GM18505 (cell line): Measurements from ENCODE around the gene TIE1.

ENCODE experiments used
- ATAC-seq: cut with Tn5 transposase; IDR thresholded peaks from one replicate; pipeline ENCODE4 v1.9.1; 2021; ENCODE audit not compliant: unreplicated experiment
- POLR2A ChIP-seq: IDR thresholded peaks from 4 replicates; pipeline ENCODE4 v1.6.1; 2011; ENCODE audit warnings: borderline replicate concordance; ENCODE audit not compliant: insufficient read depth, insufficient read length; ENCODE audit errors: extremely low read depth

The TIE1 gene

DNA sequence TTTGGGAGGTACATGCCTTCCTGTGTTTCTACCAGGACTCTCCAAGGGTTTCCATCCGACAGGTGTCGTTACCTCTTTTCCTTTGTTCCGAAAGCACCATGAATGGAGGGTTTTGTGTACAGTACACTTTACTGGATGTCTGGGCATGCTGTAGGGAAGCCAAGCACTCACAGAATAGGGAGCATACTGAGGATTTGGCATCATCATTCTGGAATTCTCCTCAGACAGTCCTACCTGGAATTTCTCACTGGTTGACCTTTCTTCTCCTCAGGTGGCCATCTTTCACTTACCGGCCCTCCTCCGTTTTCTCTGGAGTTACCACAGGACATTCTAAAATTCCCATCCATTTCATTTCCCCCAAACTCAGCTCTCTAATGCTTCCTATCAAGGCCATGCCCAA lies 30.9 kb downstream of the TIE1 start:
- TF ChIP-seq POLR2A = no peak
- no peak for ATAC-seq

DNA sequence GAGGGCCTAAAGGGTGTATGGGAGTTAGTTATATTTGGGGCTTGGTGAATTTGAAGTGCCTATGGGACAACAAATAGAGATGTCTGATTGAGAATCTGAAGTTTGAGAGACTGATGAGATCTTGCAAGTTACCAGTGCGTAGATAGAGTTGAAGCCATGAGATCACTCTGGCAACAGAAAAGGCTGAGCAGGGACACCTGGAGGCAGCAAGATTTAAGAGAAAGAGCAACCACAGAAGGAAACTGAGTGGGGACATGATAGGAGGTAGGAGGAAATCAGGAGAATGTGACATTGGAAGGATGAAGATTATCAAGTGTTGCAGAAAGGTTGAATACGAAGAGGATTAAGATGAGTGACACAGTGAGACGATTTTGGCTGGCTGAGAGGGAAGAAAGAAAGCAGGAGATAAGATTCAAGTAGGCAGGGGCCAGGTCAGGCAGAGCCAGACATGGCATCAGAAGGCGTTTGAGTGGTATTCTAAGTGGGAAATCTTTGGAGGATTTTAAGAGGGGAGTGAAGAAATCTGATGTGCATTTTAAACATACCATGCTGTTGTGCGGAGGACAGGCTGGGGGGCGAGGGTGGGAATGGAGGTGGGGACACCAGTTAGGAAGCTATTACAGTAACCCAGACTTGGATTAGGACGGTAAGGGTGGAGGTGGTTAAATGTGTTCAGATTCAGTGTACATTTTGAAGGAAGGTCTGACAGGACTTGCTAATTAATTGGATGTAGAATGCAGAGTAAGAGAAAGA lies 33.8 kb downstream of the TIE1 start:
- TF ChIP-seq POLR2A = no peak
- no peak for ATAC-seq

- ATAC-seq = no peak
- TF ChIP-seq POLR2A = no peak
Observed at GRCh38 chr1:43337588-43337987, 36.8 kb downstream of the TIE1 start, which contains the start of gene MPL. MPL (plus strand) TSS chr1:43337818; CDS start chr1:43337849, 31 bp downstream.

GRCh38 chr1:43338001-43338400 lies 37.2 kb downstream of the TIE1 start:
- no peak for ATAC-seq
- no peak for TF ChIP-seq POLR2A

GRCh38 chr1:43339584-43340232 lies 38.9 kb downstream of the TIE1 start:
- no peak for TF ChIP-seq POLR2A
- no peak for ATAC-seq

GRCh38 chr1:43340559-43340958 lies 39.8 kb downstream of the TIE1 start:
- ATAC-seq = no peak
- no peak for TF ChIP-seq POLR2A

DNA sequence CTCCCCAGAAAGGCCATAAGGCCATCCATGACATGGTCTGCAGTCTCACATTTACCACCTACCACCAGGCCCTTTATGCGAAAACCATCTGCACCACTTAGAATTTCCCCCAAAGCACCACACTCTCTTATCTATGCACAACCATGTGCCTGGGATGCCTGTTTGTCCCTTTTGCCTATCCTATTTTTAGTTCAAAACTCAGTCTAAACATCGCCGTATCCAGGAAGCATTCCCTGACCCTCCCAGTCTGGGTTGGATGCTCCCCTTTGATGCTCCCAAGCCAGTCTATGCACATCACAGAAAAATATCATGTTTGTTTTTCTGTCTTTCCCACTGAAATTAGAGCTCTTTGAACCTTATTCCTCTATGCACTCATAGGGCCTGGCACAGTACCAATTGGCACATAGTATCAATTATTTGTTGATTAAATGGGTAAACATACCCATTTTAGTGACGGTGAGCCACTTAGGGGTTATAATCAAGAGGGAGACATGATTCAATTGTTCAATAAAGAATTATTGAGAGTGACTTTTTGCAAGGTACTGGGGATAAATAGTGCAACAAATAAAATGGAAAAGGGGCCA lies 43.6 kb downstream of the TIE1 start:
- ATAC-seq = no peak
- no peak for TF ChIP-seq POLR2A

DNA sequence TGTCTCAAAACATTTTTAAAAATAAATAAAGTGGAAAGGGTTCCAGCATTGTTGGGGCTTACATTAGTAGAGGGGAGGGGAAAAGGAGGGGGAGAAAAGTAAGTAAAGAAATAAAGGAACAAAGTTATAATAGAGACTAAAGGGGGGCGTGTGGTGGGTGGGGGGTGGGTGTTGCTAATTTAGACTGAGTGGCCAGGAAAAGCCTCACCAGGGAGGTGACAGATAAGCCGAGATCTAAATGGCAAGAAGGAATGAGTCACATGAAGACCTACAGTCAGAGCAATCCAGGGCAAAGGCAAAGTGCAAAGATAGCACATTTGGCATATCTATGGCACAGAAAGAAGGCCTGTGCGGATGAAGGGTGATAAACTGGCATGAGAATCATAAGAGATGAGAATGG lies 44.3 kb downstream of the TIE1 start:
- no peak for ATAC-seq
- TF ChIP-seq POLR2A = no peak

DNA sequence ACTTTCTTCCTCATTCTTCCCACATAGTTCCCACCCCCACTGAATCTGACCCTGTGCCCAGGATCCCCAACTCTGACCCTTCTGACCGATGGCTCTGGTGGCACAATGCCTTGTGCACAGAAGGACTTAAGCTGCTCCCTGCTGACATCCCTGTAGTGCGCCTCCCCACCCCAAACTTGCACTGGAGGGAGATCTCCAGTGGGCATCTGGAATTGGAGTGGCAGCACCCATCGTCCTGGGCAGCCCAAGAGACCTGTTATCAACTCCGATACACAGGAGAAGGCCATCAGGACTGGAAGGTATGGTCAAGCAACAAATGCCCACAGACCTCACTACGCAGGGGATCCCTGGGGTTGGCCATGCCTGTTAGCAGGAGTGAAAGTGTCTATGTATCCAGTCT lies 45.9 kb downstream of the TIE1 start:
- ATAC-seq = no peak
- TF ChIP-seq POLR2A = no peak

DNA sequence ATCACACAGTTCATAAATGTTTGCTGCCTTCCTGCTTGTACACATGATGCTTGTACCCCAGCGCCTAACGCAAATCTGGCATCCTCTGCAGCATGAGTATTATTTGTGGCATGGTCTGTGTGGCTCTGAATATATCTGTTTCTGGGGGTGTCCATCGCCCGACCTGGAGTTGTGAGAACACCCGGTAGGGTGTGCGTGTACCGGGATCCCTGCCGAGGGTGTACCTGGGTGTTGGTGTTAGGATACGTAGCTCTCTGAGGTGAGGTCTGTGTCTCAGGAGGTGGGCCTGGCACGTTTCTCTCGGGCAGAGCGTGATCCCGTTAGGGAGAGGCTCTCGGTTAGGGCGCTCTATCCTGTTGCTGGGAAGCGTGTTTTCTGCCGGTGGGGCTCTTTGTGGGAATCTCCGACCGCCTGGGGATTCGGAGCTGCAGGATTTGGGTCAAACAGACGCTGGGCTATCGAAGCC lies 47.6 kb downstream of the TIE1 start:
- no peak for ATAC-seq
- no peak for TF ChIP-seq POLR2A

DNA sequence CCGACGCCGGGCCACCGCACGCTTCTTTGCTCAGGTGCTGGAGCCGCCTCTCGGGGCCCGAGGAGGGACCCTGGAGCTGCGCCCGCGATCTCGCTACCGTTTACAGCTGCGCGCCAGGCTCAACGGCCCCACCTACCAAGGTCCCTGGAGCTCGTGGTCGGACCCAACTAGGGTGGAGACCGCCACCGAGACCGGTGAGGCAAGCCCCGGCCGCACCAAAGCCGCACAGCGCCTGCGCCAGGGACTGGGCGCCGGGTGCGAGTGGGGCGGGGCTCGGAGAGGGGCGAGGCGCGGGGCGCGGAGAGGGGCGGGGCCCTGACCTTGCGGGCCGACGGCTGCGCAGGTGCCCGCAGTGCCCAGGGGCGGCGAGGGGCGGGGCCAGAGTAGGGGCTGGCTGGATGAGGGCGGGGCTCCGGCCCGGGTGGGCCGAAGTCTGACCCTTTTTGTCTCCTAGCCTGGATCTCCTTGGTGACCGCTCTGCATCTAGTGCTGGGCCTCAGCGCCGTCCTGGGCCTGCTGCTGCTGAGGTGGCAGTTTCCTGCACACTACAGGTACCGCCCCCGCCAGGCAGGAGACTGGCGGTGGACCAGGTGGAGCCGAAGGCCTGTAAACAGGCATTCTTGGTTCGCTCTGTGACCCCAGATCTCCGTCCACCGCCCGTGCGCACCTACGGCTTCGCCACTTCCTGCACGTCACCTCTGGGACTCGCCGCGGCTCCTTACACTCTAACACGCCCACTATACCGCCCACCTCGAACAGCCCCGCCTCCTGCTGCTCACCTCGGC lies 48.2 kb downstream of the TIE1 start:
- peak; percentile 62 for TF ChIP-seq POLR2A
- peak; percentile 68 for ATAC-seq

- ATAC-seq = no peak
- TF ChIP-seq POLR2A = no peak
Observed at GRCh38 chr1:43349594-43350306, 49.0 kb downstream of the TIE1 start.
